Activated CD4-positive, alpha-beta T cell treated with anti-CD3 and anti-CD28 coated beads for 36 hours (primary cell): Measurements from ENCODE around the gene SH3BP1. TPM values are rescaled to one million over a fixed set of nuclear protein-coding genes. Genes with fewer than 3 reads are reported as not detected.
A peak's percentile ranks its signal among the peaks of the same experiment; 100 is the strongest.
"Not testable (repeated sequence)": the region's sequence is repeated elsewhere in the genome, so short reads cannot be mapped to it uniquely, and the experiment has no call there.

Experiments used
- ATAC-seq: fragments of 200-7000 bp; cut with Tn5 transposase; one replicate; pipeline ENCODE4 v1.10.0; 2021; ENCODE audit warnings: mild to moderate bottlenecking, moderate library complexity
- CTCF ChIA-PET: fragments of 350-600 bp; sonication (Branson Sonifier 250); formaldehyde crosslinking; loops from one replicate; lab custom pipeline; 2021; ENCODE audit warnings: antibody characterized with exemption; lab: Charles Lee
- POLR2A ChIA-PET: fragments of 350-600 bp; sonication (Branson Sonifier 250); formaldehyde crosslinking; loops from one replicate; lab custom pipeline; 2021; ENCODE audit warnings: antibody characterized with exemption, inconsistent platforms; lab: Charles Lee
- DNase-seq: peaks from one replicate; pipeline ENCODE4 v3.0.0-alpha.2; 2020
- H3K27ac Mint-ChIP-seq: one replicate; pipeline ENCODE4 v1.8.0; 2021; ENCODE audit warnings: mixed read lengths
- H3K27me3 Mint-ChIP-seq: one replicate; pipeline ENCODE4 v1.8.0; 2021; ENCODE audit warnings: mixed read lengths
- H3K36me3 Mint-ChIP-seq: one replicate; pipeline ENCODE4 v1.8.0; 2021; ENCODE audit warnings: low read depth, mixed read lengths
- H3K4me1 Mint-ChIP-seq: one replicate; pipeline ENCODE4 v1.8.0; 2021; ENCODE audit warnings: mixed read lengths
- H3K4me3 Mint-ChIP-seq: one replicate; pipeline ENCODE4 v1.8.0; 2021; ENCODE audit warnings: mild to moderate bottlenecking, moderate library complexity, mixed read lengths
- H3K9me3 Mint-ChIP-seq: one replicate; pipeline ENCODE4 v1.8.0; 2021; ENCODE audit warnings: low read depth, mixed read lengths
- intact Hi-C, 2 experiments: fragments of 100-400 bp; cut with DNase I in 1 of 2; cut with micrococcal nuclease in 1 of 2; formaldehyde crosslinking; loops; one replicate each; pipeline versions ENCODE4 v1.14.2 to v1.15.1; 2022 to 2024; cut with DNase I, micrococcal nuclease
- total RNA-seq, 2 experiments: library from RNA; stranded (reverse); gene quantifications; one replicate each; pipeline ENCODE4 v1.2.3, GENCODE V29; 2021

Gene SH3BP1
- total RNA-seq, 2 experiments from 2014 or later: 86.5 to 98.2 TPM

DNA sequence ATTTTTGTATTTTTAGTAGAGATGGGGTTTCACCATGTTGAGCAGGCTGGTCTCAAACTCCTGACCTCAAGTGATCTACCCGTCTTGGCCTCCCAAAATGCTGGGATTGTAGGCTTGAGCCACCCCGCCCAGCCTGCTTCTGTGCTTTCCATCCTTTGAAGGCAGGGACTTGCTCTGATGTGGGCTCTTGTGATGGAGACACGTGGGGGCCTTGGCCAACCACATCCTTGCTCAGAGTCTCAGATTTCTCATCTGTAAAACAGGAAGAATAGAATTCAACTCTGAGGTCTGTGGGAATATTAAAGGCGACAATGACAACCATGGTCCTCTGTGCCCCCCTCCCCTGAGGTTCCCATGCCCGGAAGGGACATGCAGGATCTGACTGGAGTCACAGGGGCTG, 34.6 kb upstream of the SH3BP1 start:
- Mint-ChIP-seq H3K9me3 (no peaks in the 10 kb centered on the region), H3K27me3 (no peaks in the 10 kb centered on the region), H3K27ac (peak overlapping the region; percentile 53), H3K4me1 (peaks cover 41% of the 10 kb centered on the region), H3K36me3 (no peaks in the 10 kb centered on the region), H3K4me3 (no peak overlapping the region)
- DNase-seq (peak; percentile 68), ATAC-seq (no peak)
- intact Hi-C loops: loop anchor here in 1 of 2 experiments (5.0 kb wide), 3 partner anchors 347 to 1547 kb away; partner anchors contain the start of genes C22orf23, CBX7, POLR2F and TXN2
- CTCF ChIA-PET: interaction anchor here (0.7 to 5.5 kb wide), 6 partner anchors 14 to 75 kb away, joined by 3 to 61 read pairs (median 4); no protein-coding TSS in a partner anchor
- POLR2A ChIA-PET: interaction anchor here (0.6 kb wide), 1 partner anchor 341 kb away, joined by 9 read pairs; no protein-coding TSS in a partner anchor

DNA sequence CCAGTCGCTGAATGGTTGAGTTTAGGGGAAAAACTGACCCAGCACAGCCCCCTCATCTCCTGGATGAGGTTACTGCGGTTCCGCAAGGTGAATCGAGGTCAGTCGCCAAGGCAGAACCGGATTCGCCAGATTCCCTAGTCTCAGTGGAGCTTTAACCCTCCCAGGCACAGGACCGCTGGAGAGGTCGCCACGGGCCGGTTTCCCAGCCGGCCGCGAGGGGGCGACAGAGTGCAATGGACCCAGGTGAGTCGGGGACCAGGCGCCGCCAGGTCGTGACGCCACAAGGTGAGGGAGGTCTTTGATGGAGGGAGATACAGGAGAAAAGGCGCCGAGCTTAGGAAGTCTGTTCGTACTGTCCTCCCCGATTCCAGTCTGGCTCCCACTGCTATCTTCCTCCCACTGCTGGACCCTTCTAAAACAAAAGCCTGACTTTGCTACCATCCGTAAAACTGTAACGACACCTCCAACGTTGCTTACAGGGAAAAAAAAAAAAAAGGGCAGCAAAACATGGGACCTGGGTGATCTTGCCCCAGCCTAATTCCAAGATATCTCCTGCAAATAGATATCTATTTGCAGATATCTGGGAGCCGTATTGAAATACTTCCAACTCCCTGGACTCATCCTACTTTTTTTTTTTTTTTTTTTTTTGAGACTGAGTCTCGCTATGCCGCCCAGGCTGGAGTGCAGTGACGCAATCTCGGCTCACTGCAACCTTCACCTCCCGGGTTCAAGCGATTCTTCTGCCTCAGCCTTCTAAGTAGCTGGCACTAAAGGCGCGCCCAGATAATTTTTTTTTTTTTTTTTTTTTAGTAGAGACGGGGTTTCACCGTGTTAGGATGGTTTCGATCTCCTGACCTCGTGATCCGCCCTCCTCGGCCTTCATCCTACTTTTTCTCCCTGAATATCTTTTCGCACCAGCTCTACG, 32.2 kb upstream of the SH3BP1 start:
- H3K27ac Mint-ChIP-seq: peak overlapping the region; percentile 99
- no peaks in the 10 kb centered on the region for H3K36me3 Mint-ChIP-seq
- H3K4me1 Mint-ChIP-seq: peaks cover 51% of the 10 kb centered on the region
- intact Hi-C loops: loop anchor here in 1 of 2 experiments (1.0 to 5.0 kb wide), 5 partner anchors 15 to 1545 kb away; partner anchors contain the start of genes C22orf23, CBX7, PICK1 and POLR2F
- H3K27me3 Mint-ChIP-seq: no peaks in the 10 kb centered on the region
- no peaks in the 10 kb centered on the region for H3K9me3 Mint-ChIP-seq
- DNase-seq (peak; percentile 95), ATAC-seq (peak; percentile 38)
- peak overlapping the region; percentile 89 for H3K4me3 Mint-ChIP-seq
- ChIA-PET CTCF (interaction anchor here (0.5 to 4.2 kb wide), 38 partner anchors 10 to 1073 kb away, joined by 3 to 42 read pairs (median 4); partner anchors contain the start of genes ANKRD54, MFNG, PDXP and SH3BP1), POLR2A (interaction anchor here (0.6 to 1.9 kb wide), 8 partner anchors 15 to 65 kb away, joined by 3 to 16 read pairs (median 3); partner anchors contain the start of gene PDXP)

DNA sequence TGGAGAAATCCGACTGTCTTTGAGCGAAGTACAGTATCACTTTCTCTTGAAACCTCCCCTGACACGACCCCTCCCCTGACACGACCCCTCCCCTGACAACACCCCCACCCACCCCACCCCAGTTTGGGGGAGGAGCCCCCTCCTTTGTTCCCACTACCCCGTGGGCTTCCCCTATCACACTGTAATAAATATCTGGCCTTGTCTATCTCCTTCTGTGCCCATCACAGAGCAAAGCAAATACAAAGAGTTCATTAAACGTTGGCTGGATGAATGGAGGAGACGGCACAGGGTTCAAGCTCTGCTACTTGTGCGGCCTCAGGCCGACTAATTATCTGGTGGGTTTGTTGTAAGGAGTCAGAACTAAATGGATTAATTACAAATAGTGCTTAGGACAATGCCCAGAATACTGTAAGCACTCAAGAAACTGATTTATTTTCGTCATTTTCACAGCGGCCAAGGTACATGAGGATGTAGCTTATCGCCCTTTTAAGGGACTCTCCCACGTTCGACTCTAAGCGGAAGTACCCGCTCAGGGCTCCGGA, 31.5 kb upstream of the SH3BP1 start:
- ATAC-seq (peak; percentile 2), DNase-seq (no peak)
- peak overlapping the region; percentile 99 for H3K27ac Mint-ChIP-seq
- CTCF ChIA-PET: interaction anchor here (0.5 to 4.2 kb wide), 21 partner anchors 12 to 730 kb away, joined by 3 to 42 read pairs (median 4); partner anchors contain the start of genes PDXP and SH3BP1
- peak overlapping the region; percentile 89 for H3K4me3 Mint-ChIP-seq
- POLR2A ChIA-PET: interaction anchor here (0.6 to 1.9 kb wide), 7 partner anchors 16 to 370 kb away, joined by 3 to 16 read pairs (median 3); partner anchors contain the start of gene PDXP
- no peaks in the 10 kb centered on the region for H3K27me3 Mint-ChIP-seq
- H3K4me1 Mint-ChIP-seq: peaks cover 51% of the 10 kb centered on the region
- H3K9me3 Mint-ChIP-seq: no peaks in the 10 kb centered on the region
- H3K36me3 Mint-ChIP-seq: no peaks in the 10 kb centered on the region
- intact Hi-C loops: loop anchor here (1.0 to 5.0 kb wide), 24 partner anchors 15 to 1544 kb away; partner anchors contain the start of genes ANKRD54 (in 1 of the 2), C22orf23 (in 1 of the 2), CBX7 (in 1 of the 2) and EIF3D (in 1 of the 2)

DNA sequence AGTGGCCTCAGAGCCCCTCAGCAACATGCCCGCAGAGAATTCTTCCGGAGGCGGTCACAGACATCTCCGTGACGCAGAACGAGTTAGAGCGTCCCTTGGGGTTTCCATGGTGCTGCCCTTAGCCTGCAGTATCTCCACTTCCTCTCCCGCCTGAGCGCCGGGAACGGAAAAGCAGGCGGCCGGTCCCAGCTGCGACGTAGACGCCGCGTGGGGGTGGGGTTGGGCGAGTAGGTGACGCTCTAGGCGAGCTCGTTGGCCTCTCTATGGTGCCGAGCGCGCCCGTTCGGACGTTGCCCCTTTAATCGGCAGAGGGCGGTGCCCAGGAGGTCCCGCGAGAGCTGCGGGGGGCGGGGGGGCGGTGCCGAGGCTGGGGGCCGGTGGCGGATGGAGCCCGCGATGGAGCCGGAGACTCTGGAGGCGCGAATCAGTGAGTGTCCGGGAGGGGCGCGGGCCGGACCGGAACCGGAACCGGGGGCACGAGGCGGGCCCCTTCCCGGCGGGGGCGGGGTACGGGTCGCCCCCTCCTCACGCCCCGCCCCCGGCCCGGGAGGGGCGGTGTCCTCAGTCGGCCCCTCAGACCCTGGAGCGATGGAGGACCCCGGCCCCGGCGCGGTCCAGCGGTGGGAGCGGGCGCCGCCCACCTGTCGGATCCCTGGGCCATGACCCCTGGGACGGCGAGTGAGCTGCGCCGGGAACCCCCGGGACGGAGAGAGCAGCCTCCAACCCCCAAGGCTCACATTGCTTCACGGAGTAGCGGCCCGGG, 30.8 kb upstream of the SH3BP1 start, which contains the start of gene GGA1:
TSS of gene GGA1 (plus strand) at position 358 of the 763 bp plus-strand sequence. CDS start at position 385, 27 bp downstream.
- Mint-ChIP-seq H3K27ac (peak within 1 kb of the TSS; percentile 99), H3K4me1 (peaks cover 51% of the 10 kb centered on the region), H3K27me3 (no peaks in the 10 kb centered on the region), H3K36me3 (peaks cover 1% of the 10 kb centered on the region), H3K9me3 (no peaks in the 10 kb centered on the region), H3K4me3 (peak within 1 kb of the TSS; percentile 89)
- peak; percentile 99 for DNase-seq
- POLR2A ChIA-PET: interaction anchor here (0.6 to 1.9 kb wide), 7 partner anchors 16 to 370 kb away, joined by 3 to 16 read pairs (median 3); partner anchors contain the start of gene PDXP
- intact Hi-C loops: loop anchor here (1.0 to 5.0 kb wide), 22 partner anchors 14 to 1544 kb away; partner anchors contain the start of genes ANKRD54 (in 1 of the 2), C22orf23 (in 1 of the 2), CBX7 (in 1 of the 2) and EIF3D (in 1 of the 2)
- ATAC-seq: peak; percentile 82
- CTCF ChIA-PET: interaction anchor here (0.5 to 4.2 kb wide), 19 partner anchors 12 to 731 kb away, joined by 3 to 42 read pairs (median 4); partner anchors contain the start of genes PDXP and SH3BP1

DNA sequence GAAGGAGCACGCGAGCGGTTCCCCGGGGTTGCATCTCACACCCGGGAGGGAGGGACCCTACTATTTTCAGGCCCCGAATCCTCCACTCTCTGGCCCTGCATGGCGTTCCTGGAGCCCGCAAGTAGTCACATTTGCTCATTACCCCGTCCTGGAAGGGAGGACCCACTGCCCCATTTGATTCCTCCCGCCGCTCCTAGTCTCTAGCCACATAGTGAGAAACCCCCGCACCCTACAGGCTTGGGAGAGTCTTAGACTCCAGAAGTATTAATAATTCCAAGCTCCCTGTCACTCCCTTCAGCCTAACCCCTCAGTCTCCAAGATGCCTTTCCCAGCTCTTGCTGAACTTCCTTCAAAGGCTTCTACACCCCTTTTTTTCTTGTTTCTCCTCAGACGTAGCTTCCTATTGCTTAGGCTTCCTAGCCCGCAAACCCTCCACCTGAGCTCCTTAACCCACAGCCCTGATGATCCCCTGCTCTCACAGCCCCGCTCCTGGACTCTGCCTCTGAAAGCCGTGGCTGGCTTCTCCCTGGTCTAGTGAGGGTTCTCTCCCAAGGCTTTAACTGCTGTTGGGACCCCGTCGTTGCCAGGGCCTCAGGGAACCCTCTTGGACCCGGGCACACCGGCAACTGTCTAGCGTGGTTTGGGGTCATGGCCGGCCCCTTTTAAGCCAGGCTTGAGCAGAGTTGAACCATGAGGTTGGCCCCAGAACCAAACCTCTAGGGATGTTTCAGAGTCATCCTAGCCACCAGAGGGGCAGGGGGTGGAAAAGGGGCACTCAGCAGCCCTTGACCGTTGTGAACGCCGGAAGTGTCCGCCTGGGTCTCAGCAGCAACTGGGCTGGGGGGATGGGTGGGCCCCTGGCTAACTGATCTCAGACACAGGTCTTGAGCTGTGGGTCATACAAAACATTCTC, 30.0 kb upstream of the SH3BP1 start:
- H3K27ac Mint-ChIP-seq: peak overlapping the region; percentile 87
- no peaks in the 10 kb centered on the region for H3K9me3 Mint-ChIP-seq
- peak overlapping the region; percentile 89 for H3K4me3 Mint-ChIP-seq
- peak; percentile 57 for DNase-seq
- intact Hi-C loops: loop anchor here (2.0 to 5.0 kb wide), 8 partner anchors 13 to 1543 kb away; partner anchors contain the start of genes C22orf23 (in 1 of the 2), CBX7 (in 1 of the 2), EIF3D (in 1 of the 2) and JOSD1 (in 1 of the 2)
- H3K27me3 Mint-ChIP-seq: no peaks in the 10 kb centered on the region
- no peak for ATAC-seq
- CTCF ChIA-PET: interaction anchor here (0.5 to 3.8 kb wide), 18 partner anchors 10 to 344 kb away, joined by 3 to 42 read pairs (median 4); partner anchors contain the start of gene PDXP
- peaks cover 4% of the 10 kb centered on the region for H3K36me3 Mint-ChIP-seq
- H3K4me1 Mint-ChIP-seq: peaks cover 47% of the 10 kb centered on the region
- POLR2A ChIA-PET: interaction anchor here (0.6 to 1.9 kb wide), 4 partner anchors 10 to 68 kb away, joined by 3 to 16 read pairs (median 4); partner anchors contain the start of gene PDXP

DNA sequence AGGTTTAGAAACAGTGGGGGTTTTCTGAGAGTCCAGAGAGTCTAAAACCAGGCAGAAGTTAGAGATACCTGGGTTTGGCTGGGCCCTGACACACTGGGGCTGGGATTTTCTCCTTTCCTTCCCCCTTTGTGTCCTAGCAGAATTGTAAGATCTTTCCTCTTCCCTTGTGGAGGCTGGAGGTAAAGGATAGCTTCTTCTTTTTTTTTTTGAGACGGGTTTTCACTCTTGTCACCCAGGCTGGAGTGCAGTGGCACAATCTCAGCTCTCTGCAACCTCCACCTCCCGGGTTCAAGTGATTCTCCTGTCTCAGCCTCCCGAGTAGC, 29.4 kb upstream of the SH3BP1 start:
- ChIA-PET CTCF (interaction anchor here (0.5 to 1.5 kb wide), 8 partner anchors 10 to 343 kb away, joined by 3 to 5 read pairs (median 4); no protein-coding TSS in a partner anchor), POLR2A (interaction anchor here (0.6 kb wide), 1 partner anchor 9 kb away, joined by 3 read pairs; no protein-coding TSS in a partner anchor)
- H3K9me3 Mint-ChIP-seq, intact Hi-C loops, DNase-seq, H3K27me3 Mint-ChIP-seq, H3K36me3 Mint-ChIP-seq, ATAC-seq: not testable (repeated sequence)
- H3K4me3 Mint-ChIP-seq: peak overlapping the region; percentile 89
- H3K4me1 Mint-ChIP-seq: peaks cover 42% of the 10 kb centered on the region
- H3K27ac Mint-ChIP-seq: peak overlapping the region; percentile 87

DNA sequence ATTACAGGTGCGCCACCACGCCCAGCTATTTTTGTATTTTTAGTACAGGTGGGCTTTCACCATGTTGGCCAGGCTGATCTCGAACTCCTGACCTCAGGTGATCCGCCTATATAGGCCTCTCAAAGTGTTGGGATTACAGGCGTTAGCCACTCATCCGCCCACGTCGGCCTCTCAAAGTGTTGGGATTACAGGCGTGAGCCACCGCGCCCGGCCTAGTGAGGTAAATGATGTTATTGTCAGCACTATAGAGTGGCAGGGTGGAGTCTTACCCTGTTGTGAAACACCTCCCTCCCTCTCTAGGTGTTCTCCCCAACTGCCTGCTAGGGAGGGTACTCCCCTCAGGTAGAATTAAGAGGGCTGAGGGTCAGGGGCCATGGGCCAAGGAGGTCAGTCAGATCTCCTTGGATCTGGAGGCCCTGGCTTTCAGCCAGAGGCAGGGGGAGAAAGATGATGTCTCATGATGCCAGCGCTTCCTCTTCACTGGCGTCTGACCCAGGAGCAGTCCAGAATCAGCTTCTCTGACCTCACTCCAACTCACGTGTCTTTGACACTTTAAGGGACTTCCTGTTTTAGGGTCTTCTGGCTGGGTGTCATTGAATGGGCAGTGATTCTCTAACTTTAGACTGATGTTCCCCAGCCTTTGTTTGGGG, 28.9 kb upstream of the SH3BP1 start:
- CTCF ChIA-PET: interaction anchor here (0.9 to 1.8 kb wide), 10 partner anchors 9 to 342 kb away, joined by 3 to 5 read pairs (median 4); no protein-coding TSS in a partner anchor
- POLR2A ChIA-PET: no interaction called here
- H3K27ac Mint-ChIP-seq: peak overlapping the region; percentile 87
- peak overlapping the region; percentile 89 for H3K4me3 Mint-ChIP-seq
- H3K4me1 Mint-ChIP-seq: peaks cover 37% of the 10 kb centered on the region
- H3K36me3 Mint-ChIP-seq: peaks cover 8% of the 10 kb centered on the region
- no peak for DNase-seq
- no peaks in the 10 kb centered on the region for H3K27me3 Mint-ChIP-seq
- intact Hi-C loops: no loop called here
- no peaks in the 10 kb centered on the region for H3K9me3 Mint-ChIP-seq
- no peak for ATAC-seq

DNA sequence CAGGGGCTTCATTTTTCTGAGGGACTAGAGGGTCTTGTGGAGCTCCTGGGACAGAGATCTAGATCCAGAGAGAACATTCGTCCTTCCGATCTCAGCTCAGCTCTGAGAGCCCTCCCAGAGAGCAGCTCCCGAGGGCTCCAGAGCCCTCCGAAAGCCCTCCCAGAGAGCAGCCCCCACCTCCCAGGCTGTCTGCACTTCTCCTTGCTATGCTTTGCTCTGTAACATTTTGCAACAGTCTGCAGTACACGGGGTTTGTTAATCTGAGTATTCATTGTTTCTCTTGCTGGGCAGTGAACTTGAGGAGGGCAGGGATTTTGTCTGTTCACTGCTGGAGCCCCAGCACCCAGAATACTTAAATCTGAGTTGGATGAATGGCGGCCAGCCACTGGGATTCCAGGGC, 28.3 kb upstream of the SH3BP1 start:
- peak overlapping the region; percentile 37 for H3K27ac Mint-ChIP-seq
- H3K27me3 Mint-ChIP-seq: no peaks in the 10 kb centered on the region
- CTCF ChIA-PET: interaction anchor here (0.7 to 1.8 kb wide), 5 partner anchors 8 to 70 kb away, joined by 3 to 5 read pairs (median 4); no protein-coding TSS in a partner anchor
- H3K4me3 Mint-ChIP-seq: no peak overlapping the region
- peaks cover 8% of the 10 kb centered on the region for H3K36me3 Mint-ChIP-seq
- peaks cover 34% of the 10 kb centered on the region for H3K4me1 Mint-ChIP-seq
- ATAC-seq (no peak), DNase-seq (no peak)
- intact Hi-C loops: no loop called here
- POLR2A ChIA-PET: no interaction called here
- no peaks in the 10 kb centered on the region for H3K9me3 Mint-ChIP-seq
